Heart left ventricle (tissue), 13 donors: ENCODE results near the gene RNF2.

Experiments used
- CTCF ChIP-seq, 12 donors: fragments of 200-600 bp; sonication (generic) in 4 of 12; IDR thresholded peaks; one replicate each; pipeline versions ENCODE4 v1.5.0 to v1.8.0; 2018 to 2022; ENCODE audit warnings: antibody characterized with exemption in 12 of 12, mild to moderate bottlenecking in 5 of 12
- POLR2A ChIP-seq, 2 donors: fragments of 450-650 bp; IDR thresholded peaks; one replicate each; pipeline ENCODE4 v1.6.1; 2017; ENCODE audit warnings: antibody characterized with exemption in 2 of 2, mild to moderate bottlenecking in 2 of 2, moderate library complexity in 2 of 2
- donor health status: ischemic (EF 13 %, LVEDD 7.1; RV severe dilation, severe dysfunction).
- donor health status: DM: no; HTN: yes; CAD: no.
- donor health status: DM: no; HTN: no; CAD: no.
- donor health status: ischemic (EF 25% LVEDD 6.9; RV normal size, moderate dysfunction).
- donor health status: ischemic (EF 25% LVEDD 5.7; RV mildly dilated, moderate dysfunction).
- donor health status: ischemic (EF 35%, LVEDD 5.7; RV mildly dilated, moderate dysfunction).
- donor health status: nonischemic (EF 11% LVEDD 7.7; RV severe dilation, severe dysfunction).
- donor health status: DM: yes; HTN: yes; CAD: no.
- donor health status: PGD.
- donor health status: ischemic (EF 29% LVEDD 5.4; RV normal size, mild dysfunction).
- donor health status: nonischemic (EF 23%, LVEDD 6.1; RV moderate dilation, normal function).

- TF ChIP-seq CTCF (IDR thresholded peaks at IDR 0.05) = no peak
- TF ChIP-seq POLR2A (IDR thresholded peaks at IDR 0.05) = no peak
Observed at GRCh38 chr1:185033686-185034085, 11.7 kb upstream of the RNF2 start.
